Common myeloid progenitor, CD34-positive (primary cell): Measurements from ENCODE around the gene SPC24.
"Not testable (repeated sequence)": the region's sequence is repeated elsewhere in the genome, so short reads cannot be mapped to it uniquely, and the experiment has no call there.

Experiments used
- CTCF ChIA-PET: fragments of 350-600 bp; sonication (Branson Sonifier 250); formaldehyde crosslinking; loops from one replicate; lab custom pipeline; 2021; ENCODE audit warnings: antibody characterized with exemption; lab: Charles Lee
- POLR2A ChIA-PET: fragments of 350-600 bp; sonication (Branson Sonifier 250); formaldehyde crosslinking; loops from one replicate; lab custom pipeline; 2021; ENCODE audit warnings: antibody characterized with exemption; lab: Charles Lee
- DNase-seq, 3 donors: peaks; one replicate each; pipeline versions ENCODE4 v3.0.0 to v3.0.0-alpha.2; 2013
- H3K27ac ChIP-seq, 2 experiments: 1 replicate in 1 of 2; 2 replicates in 1 of 2; pipeline ENCODE4 v1.7.0; 2013; ENCODE audit warnings: inconsistent platforms in 2 of 2, low read length in 2 of 2, mild to moderate bottlenecking in 2 of 2, low read depth in 1 of 2, moderate library complexity in 1 of 2; ENCODE audit not compliant: severe bottlenecking in 2 of 2, insufficient read depth in 1 of 2, poor library complexity in 1 of 2
- H3K27me3 ChIP-seq, 5 experiments: replicated peaks in 2 of 5; 1 replicate in 3 of 5; 2 replicates in 2 of 5; pipeline versions ENCODE4 v1.6.1 to v1.7.0; 2013; ENCODE audit warnings: low read length in 4 of 5, mild to moderate bottlenecking in 2 of 5, moderate library complexity in 2 of 5, inconsistent platforms in 1 of 5; ENCODE audit not compliant: insufficient read depth in 5 of 5, control insufficient read depth in 4 of 5
- H3K36me3 ChIP-seq, 4 experiments: 1 replicate in 2 of 4; 2 replicates in 2 of 4; pipeline versions ENCODE4 v1.6.1 to v1.7.0; 2013; ENCODE audit warnings: low read length in 3 of 4, control low read depth in 1 of 4, mild to moderate bottlenecking in 1 of 4; ENCODE audit not compliant: control insufficient read depth in 4 of 4, insufficient read depth in 4 of 4
- H3K4me1 ChIP-seq, 4 experiments: 1 replicate in 3 of 4; 2 replicates in 1 of 4; pipeline versions ENCODE4 v1.6.1 to v1.7.1; 2013; ENCODE audit warnings: low read length in 3 of 4, mild to moderate bottlenecking in 3 of 4, control low read depth in 1 of 4, inconsistent platforms in 1 of 4, moderate library complexity in 1 of 4; ENCODE audit not compliant: control insufficient read depth in 4 of 4, insufficient read depth in 4 of 4; ENCODE audit errors: control extremely low read depth in 1 of 4
- H3K4me3 ChIP-seq, 7 experiments: 1 replicate in 4 of 7; 2 replicates in 3 of 7; pipeline versions ENCODE4 v1.5.1 to v1.7.0; 2013; ENCODE audit warnings: mild to moderate bottlenecking in 7 of 7, low read length in 6 of 7, moderate library complexity in 6 of 7, inconsistent platforms in 2 of 7, low read depth in 2 of 7, control low read depth in 1 of 7; ENCODE audit not compliant: insufficient read depth in 4 of 7, control insufficient read depth in 1 of 7; ENCODE audit errors: extremely low read depth in 1 of 7
- H3K9me3 ChIP-seq, 5 experiments: 1 replicate in 4 of 5; 2 replicates in 1 of 5; pipeline versions ENCODE4 v1.6.1 to v1.7.1; 2013; ENCODE audit warnings: low read length in 4 of 5, mild to moderate bottlenecking in 2 of 5, inconsistent platforms in 1 of 5, low read depth in 1 of 5, moderate library complexity in 1 of 5; ENCODE audit not compliant: control insufficient read depth in 4 of 5, insufficient read depth in 2 of 5; ENCODE audit errors: control extremely low read depth in 1 of 5
- WGBS: methylation state at CpG from one replicate; pipeline ENCODE4 v1.1.5; 2013; ENCODE audit not compliant: insufficient coverage; 5-methylcytosine and 5-hydroxymethylcytosine counted together

Gene SPC24

GRCh38 chr19:11127905-11128304 is 27.7 kb downstream of the SPC24 start:
- ChIA-PET CTCF (interaction anchor here (1.2 to 5.1 kb wide), 2 partner anchors 9 to 19 kb away, joined by 3 to 34 read pairs; no protein-coding TSS in a partner anchor), POLR2A (no interaction called here)
- no peak overlapping the region for H3K4me3 ChIP-seq
- no peaks in the 10 kb centered on the region for H3K27me3 ChIP-seq
- H3K4me1 ChIP-seq: peaks cover 0 to 2% (median 0%) of the 10 kb centered on the region in 4 experiments
- H3K9me3 ChIP-seq: no peaks in the 10 kb centered on the region
- peaks cover 18 to 84% (median 64%) of the 10 kb centered on the region in 4 experiments for H3K36me3 ChIP-seq
- no peak overlapping the region for H3K27ac ChIP-seq
- 87% methylated on average over 14 of the region's 15 CpGs for WGBS
- DNase-seq: no peak

- peaks cover 16 to 77% (median 53%) of the 10 kb centered on the region in 4 experiments for H3K36me3 ChIP-seq
- peaks cover 0 to 2% (median 0%) of the 10 kb centered on the region in 4 experiments for H3K4me1 ChIP-seq
- ChIA-PET CTCF (interaction anchor here (0.6 to 5.1 kb wide), 13 partner anchors 11 to 496 kb away, joined by 3 to 34 read pairs (median 4); partner anchors contain the start of gene LDLR), POLR2A (interaction anchor here (0.6 to 1.0 kb wide), 3 partner anchors 14 to 100 kb away, joined by 3 to 6 read pairs (median 3); no protein-coding TSS in a partner anchor)
- H3K27me3 ChIP-seq: no peaks in the 10 kb centered on the region
- no peak overlapping the region for H3K4me3 ChIP-seq
- H3K9me3 ChIP-seq: no peaks in the 10 kb centered on the region
- peak; percentile 68 to 84 (median 79) for DNase-seq
- 78% methylated on average over 9 of the region's 11 CpGs for WGBS
- H3K27ac ChIP-seq: no peak overlapping the region
Observed at GRCh38 chr19:11125994-11126685, 29.4 kb downstream of the SPC24 start.

- ChIA-PET POLR2A (interaction anchor here (0.6 kb wide), 1 partner anchor 406 kb away, joined by 3 read pairs; the partner anchor contains the start of gene DNM2), CTCF (interaction anchor here (1.0 to 5.1 kb wide), 6 partner anchors 9 to 91 kb away, joined by 3 to 34 read pairs (median 10); no protein-coding TSS in a partner anchor)
- not testable (repeated sequence) for H3K4me1 ChIP-seq, H3K9me3 ChIP-seq, H3K4me3 ChIP-seq, DNase-seq, H3K27ac ChIP-seq, H3K27me3 ChIP-seq
- H3K36me3 ChIP-seq: peaks cover 25 to 75% (median 54%) of the 10 kb centered on the region in 4 experiments
- WGBS: 96% methylated on average over 4 of the region's 4 CpGs
Observed at GRCh38 chr19:11124157-11124556, 31.4 kb downstream of the SPC24 start.

GRCh38 chr19:11123114-11123513 is 32.5 kb downstream of the SPC24 start:
- no peaks in the 10 kb centered on the region for H3K9me3 ChIP-seq
- ChIA-PET POLR2A (interaction anchor here (0.6 kb wide), 1 partner anchor 11 kb away, joined by 4 read pairs; no protein-coding TSS in a partner anchor), CTCF (interaction anchor here (0.9 to 1.0 kb wide), 2 partner anchors 19 to 87 kb away, joined by 3 to 5 read pairs; no protein-coding TSS in a partner anchor)
- DNase-seq: no peak
- no peak overlapping the region for H3K4me3 ChIP-seq
- no peak overlapping the region for H3K27ac ChIP-seq
- peaks cover 24 to 75% (median 51%) of the 10 kb centered on the region in 4 experiments for H3K36me3 ChIP-seq
- no peaks in the 10 kb centered on the region for H3K4me1 ChIP-seq
- WGBS: 100% methylated on average over 11 of the region's 13 CpGs
- H3K27me3 ChIP-seq: no peaks in the 10 kb centered on the region

GRCh38 chr19:11121963-11122362 is 33.6 kb downstream of the SPC24 start:
- H3K4me1 ChIP-seq, H3K4me3 ChIP-seq, H3K9me3 ChIP-seq, H3K27ac ChIP-seq, POLR2A ChIA-PET, H3K27me3 ChIP-seq, DNase-seq: not testable (repeated sequence)
- WGBS: no CpG with 5 or more reads among the region's 17 CpGs
- CTCF ChIA-PET: interaction anchor here (1.2 kb wide), 1 partner anchor 86 kb away, joined by 3 read pairs; no protein-coding TSS in a partner anchor
- H3K36me3 ChIP-seq: peaks cover 21 to 75% (median 51%) of the 10 kb centered on the region in 4 experiments

- CTCF ChIA-PET: interaction anchor here (1.7 kb wide), 1 partner anchor 13 kb away, joined by 5 read pairs; no protein-coding TSS in a partner anchor
- no peak overlapping the region for H3K27ac ChIP-seq
- no peak for DNase-seq
- H3K27me3 ChIP-seq: no peaks in the 10 kb centered on the region
- no peak overlapping the region for H3K4me3 ChIP-seq
- H3K36me3 ChIP-seq: peaks cover 14 to 87% (median 70%) of the 10 kb centered on the region in 4 experiments
- H3K9me3 ChIP-seq: no peaks in the 10 kb centered on the region
- no peaks in the 10 kb centered on the region for H3K4me1 ChIP-seq
- 100% methylated on average over 8 of the region's 9 CpGs for WGBS
- POLR2A ChIA-PET: interaction anchor here (0.6 kb wide), 1 partner anchor 37 kb away, joined by 3 read pairs; no protein-coding TSS in a partner anchor
Observed at GRCh38 chr19:11116507-11116906, 39.1 kb downstream of the SPC24 start.
